ENCODE measurements around the gene C1QTNF12. TPM values are rescaled to one million over a fixed set of nuclear protein-coding genes. Genes with fewer than 3 reads are reported as not detected.

The C1QTNF12 gene
- total and polyA plus RNA-seq, 2 experiments from 2014 or later: 3.8 to 6.6 TPM

- H3K27me3 ChIP-seq: no peaks in the 10 kb centered on the region
- no peaks in the 10 kb centered on the region for H3K9me2 ChIP-seq (replicated peaks; ENCODE audit: insufficient read depth)
- H3K9me3 ChIP-seq (ENCODE audit: low read depth): no peaks in the 10 kb centered on the region
- H3K36me3 ChIP-seq (replicated peaks; ENCODE audit: insufficient read depth, low read depth): no peaks in the 10 kb centered on the region
- no peaks in the 10 kb centered on the region for H4K20me1 ChIP-seq (ENCODE audit: insufficient read depth, poor library complexity, severe bottlenecking)
- no peak overlapping the region for H3K4me3 ChIP-seq
- no peak for TF ChIP-seq EZH2phosphoT487 (IDR thresholded peaks at IDR 0.05; ENCODE audit: low read depth, severe bottlenecking, unreplicated experiment)
- peak; percentile 62 for TF ChIP-seq CTCF (IDR thresholded peaks at IDR 0.05; ENCODE audit: poor library complexity)
- no peak for TF ChIP-seq EZH2 (IDR thresholded peaks at IDR 0.05; ENCODE audit: borderline replicate concordance)
- WGBS (ENCODE audit: low lambda C conversion rate, missing lambda C conversion rate): 57% methylated on average over 44 of the region's 45 CpGs
- H3K27ac ChIP-seq: no peak overlapping the region
- H3K79me2 ChIP-seq: no peaks in the 10 kb centered on the region
- peak; percentile 83 for DNase-seq (ENCODE audit: low spot score)
- H2AFZ ChIP-seq: no peak overlapping the region
- no peaks in the 10 kb centered on the region for H3K4me1 ChIP-seq (ENCODE audit: insufficient read depth)
- H3K4me2 ChIP-seq: no peak overlapping the region
These were observed 45.3 kb upstream of the C1QTNF12 start for GRCh38 chr1:1291548-1292441.

- 76% methylated on average over 27 of the region's 28 CpGs for WGBS (ENCODE audit: low lambda C conversion rate, missing lambda C conversion rate)
- Histone ChIP-seq H3K9me3 (ENCODE audit: low read depth) (no peaks in the 10 kb centered on the region), H2AFZ (no peak overlapping the region), H3K4me1 (ENCODE audit: insufficient read depth) (no peaks in the 10 kb centered on the region), H3K27me3 (no peaks in the 10 kb centered on the region), H3K4me3 (no peak overlapping the region), H3K4me2 (no peak overlapping the region), H4K20me1 (ENCODE audit: insufficient read depth, poor library complexity, severe bottlenecking) (no peaks in the 10 kb centered on the region), H3K79me2 (no peaks in the 10 kb centered on the region), H3K9me2 (replicated peaks; ENCODE audit: insufficient read depth) (no peaks in the 10 kb centered on the region), H3K36me3 (replicated peaks; ENCODE audit: insufficient read depth, low read depth) (no peaks in the 10 kb centered on the region), H3K27ac (no peak overlapping the region)
- DNase-seq (ENCODE audit: low spot score): no peak
- TF ChIP-seq CTCF (IDR thresholded peaks at IDR 0.05; ENCODE audit: poor library complexity) (no peak), EZH2 (IDR thresholded peaks at IDR 0.05; ENCODE audit: borderline replicate concordance) (no peak), EZH2phosphoT487 (IDR thresholded peaks at IDR 0.05; ENCODE audit: low read depth, severe bottlenecking, unreplicated experiment) (no peak)
These were observed 44.6 kb upstream of the C1QTNF12 start for GRCh38 chr1:1291023-1291528.

- Histone ChIP-seq H4K20me1 (ENCODE audit: insufficient read depth, poor library complexity, severe bottlenecking) (no peaks in the 10 kb centered on the region), H3K4me2 (no peak overlapping the region), H3K9me3 (ENCODE audit: low read depth) (no peaks in the 10 kb centered on the region), H3K27ac (no peak overlapping the region), H3K79me2 (no peaks in the 10 kb centered on the region), H3K36me3 (replicated peaks; ENCODE audit: insufficient read depth, low read depth) (no peaks in the 10 kb centered on the region), H3K4me3 (no peak overlapping the region), H2AFZ (no peak overlapping the region), H3K9me2 (replicated peaks; ENCODE audit: insufficient read depth) (no peaks in the 10 kb centered on the region), H3K27me3 (no peaks in the 10 kb centered on the region), H3K4me1 (ENCODE audit: insufficient read depth) (no peaks in the 10 kb centered on the region)
- WGBS (ENCODE audit: low lambda C conversion rate, missing lambda C conversion rate): 63% methylated on average over 15 of the region's 15 CpGs
- peak; percentile 46 for TF ChIP-seq CTCF (IDR thresholded peaks at IDR 0.05; ENCODE audit: poor library complexity)
- TF ChIP-seq EZH2 (IDR thresholded peaks at IDR 0.05; ENCODE audit: borderline replicate concordance): no peak
- DNase-seq (ENCODE audit: low spot score): peak; percentile 75
These were observed 43.8 kb upstream of the C1QTNF12 start for GRCh38 chr1:1290238-1290731.
